ENCODE data around the gene PPIA. TPM values are rescaled to one million over a fixed set of nuclear protein-coding genes. Genes with fewer than 3 reads are reported as not detected.
"Not testable (repeated sequence)": the region's sequence is repeated elsewhere in the genome, so short reads cannot be mapped to it uniquely, and the experiment has no call there.

Gene PPIA
- total RNA-seq, 1 donor from 2014 or later: 2,244 TPM

DNA sequence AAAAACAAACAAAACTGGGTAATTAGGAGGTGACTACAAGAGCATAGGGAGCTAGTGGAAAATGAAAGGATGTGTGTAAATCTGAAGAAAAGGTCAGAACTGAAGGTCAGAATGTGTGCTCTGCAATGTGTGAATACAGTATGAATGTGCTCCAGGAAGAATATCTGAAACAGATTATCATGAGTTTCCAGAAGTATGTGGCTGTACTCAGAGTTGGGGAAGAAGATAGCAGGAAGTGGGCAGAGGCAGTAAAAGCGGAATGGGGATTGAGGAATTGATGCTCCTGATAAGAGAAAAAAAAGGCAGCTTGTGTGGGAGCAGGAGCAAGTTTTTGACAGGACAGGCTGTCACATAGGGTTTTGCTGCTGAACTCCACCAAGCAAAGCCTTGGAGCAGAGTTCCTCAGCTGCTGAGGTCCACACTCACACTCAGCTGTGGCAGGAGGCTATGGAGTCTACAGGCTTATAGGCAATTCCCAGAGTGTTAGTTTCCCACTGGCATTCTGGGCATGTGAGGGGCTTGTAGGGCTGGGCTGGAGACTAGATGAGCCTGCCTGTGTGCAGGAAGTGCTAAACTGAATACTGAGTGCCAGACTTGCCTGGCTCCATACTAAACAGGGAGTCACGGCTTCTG lies 28.5 kb downstream of the PPIA start:
- TF ChIP-seq, protein P1, sequence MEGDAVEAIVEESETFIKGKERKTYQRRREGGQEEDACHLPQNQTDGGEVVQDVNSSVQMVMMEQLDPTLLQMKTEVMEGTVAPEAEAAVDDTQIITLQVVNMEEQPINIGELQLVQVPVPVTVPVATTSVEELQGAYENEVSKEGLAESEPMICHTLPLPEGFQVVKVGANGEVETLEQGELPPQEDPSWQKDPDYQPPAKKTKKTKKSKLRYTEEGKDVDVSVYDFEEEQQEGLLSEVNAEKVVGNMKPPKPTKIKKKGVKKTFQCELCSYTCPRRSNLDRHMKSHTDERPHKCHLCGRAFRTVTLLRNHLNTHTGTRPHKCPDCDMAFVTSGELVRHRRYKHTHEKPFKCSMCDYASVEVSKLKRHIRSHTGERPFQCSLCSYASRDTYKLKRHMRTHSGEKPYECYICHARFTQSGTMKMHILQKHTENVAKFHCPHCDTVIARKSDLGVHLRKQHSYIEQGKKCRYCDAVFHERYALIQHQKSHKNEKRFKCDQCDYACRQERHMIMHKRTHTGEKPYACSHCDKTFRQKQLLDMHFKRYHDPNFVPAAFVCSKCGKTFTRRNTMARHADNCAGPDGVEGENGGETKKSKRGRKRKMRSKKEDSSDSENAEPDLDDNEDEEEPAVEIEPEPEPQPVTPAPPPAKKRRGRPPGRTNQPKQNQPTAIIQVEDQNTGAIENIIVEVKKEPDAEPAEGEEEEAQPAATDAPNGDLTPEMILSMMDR (conservative IDR thresholded peaks at IDR 0.05): no peak
- H3K9me3 Mint-ChIP-seq: no peaks in the 10 kb centered on the region
- DNase-seq (ENCODE audit: low read depth, low spot score): no peak
- H3K36me3 Mint-ChIP-seq (ENCODE audit: low read depth): peaks cover 9% of the 10 kb centered on the region
- peak overlapping the region; percentile 0 for H3K27ac Mint-ChIP-seq (ENCODE audit: unreplicated experiment)
- no peaks in the 10 kb centered on the region for H3K27me3 Mint-ChIP-seq (ENCODE audit: low read depth)
- peaks cover 39% of the 10 kb centered on the region for H3K4me1 Mint-ChIP-seq
- H3K4me3 Mint-ChIP-seq: no peak overlapping the region

DNA sequence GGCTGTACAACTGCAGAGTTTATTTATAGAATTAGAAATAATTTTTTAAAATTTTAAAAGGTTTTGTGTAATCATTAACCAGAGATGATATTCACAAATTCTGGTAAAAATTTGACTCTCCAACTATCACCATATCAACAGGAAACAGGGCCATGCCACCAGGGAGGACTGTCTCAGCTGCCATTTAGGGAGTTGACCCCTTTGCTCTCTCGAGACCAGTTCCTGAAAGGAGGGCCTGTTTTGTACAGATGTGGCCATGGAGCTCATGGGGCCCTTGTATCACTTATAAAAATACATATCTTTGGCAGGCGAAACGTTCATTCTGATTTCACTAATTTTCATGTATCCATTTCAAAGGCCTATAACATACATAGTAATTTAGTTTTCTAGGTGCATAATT lies 31.1 kb downstream of the PPIA start:
- TF ChIP-seq, protein P1 (conservative IDR thresholded peaks at IDR 0.05): no peak
- H3K27ac Mint-ChIP-seq (ENCODE audit: unreplicated experiment): no peak overlapping the region
- H3K4me3 Mint-ChIP-seq: peak overlapping the region; percentile 44
- H3K9me3 Mint-ChIP-seq: no peaks in the 10 kb centered on the region
- DNase-seq (ENCODE audit: low read depth, low spot score): no peak
- peaks cover 11% of the 10 kb centered on the region for H3K36me3 Mint-ChIP-seq (ENCODE audit: low read depth)
- H3K27me3 Mint-ChIP-seq (ENCODE audit: low read depth): no peaks in the 10 kb centered on the region
- peaks cover 39% of the 10 kb centered on the region for H3K4me1 Mint-ChIP-seq

DNA sequence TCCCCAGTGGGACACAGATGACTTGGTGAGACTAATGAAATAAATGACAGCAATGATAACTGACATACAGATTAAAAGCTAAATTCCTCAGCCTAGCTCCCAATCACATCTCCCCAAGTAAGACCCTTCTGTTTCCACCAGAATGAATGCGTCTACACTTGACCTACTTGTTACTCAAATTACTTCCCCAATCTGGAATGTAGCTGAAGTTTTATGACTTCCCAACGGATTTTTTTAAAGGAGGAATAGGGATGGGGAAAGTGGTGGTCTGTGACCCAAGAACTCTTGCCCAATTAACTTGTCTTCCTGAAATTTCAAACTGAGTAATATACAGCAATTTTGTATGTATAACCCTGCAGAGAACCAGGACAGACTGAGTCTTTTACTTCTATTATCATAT lies 42.3 kb downstream of the PPIA start:
- peaks cover 12% of the 10 kb centered on the region for H3K4me1 Mint-ChIP-seq
- H3K36me3 Mint-ChIP-seq (ENCODE audit: low read depth): peaks cover 15% of the 10 kb centered on the region
- TF ChIP-seq, protein P1 (conservative IDR thresholded peaks at IDR 0.05): no peak
- H3K27ac Mint-ChIP-seq (ENCODE audit: unreplicated experiment): no peak overlapping the region
- H3K27me3 Mint-ChIP-seq (ENCODE audit: low read depth): no peaks in the 10 kb centered on the region
- no peaks in the 10 kb centered on the region for H3K9me3 Mint-ChIP-seq
- H3K4me3 Mint-ChIP-seq: no peak overlapping the region
- DNase-seq (ENCODE audit: low read depth, low spot score): no peak

DNA sequence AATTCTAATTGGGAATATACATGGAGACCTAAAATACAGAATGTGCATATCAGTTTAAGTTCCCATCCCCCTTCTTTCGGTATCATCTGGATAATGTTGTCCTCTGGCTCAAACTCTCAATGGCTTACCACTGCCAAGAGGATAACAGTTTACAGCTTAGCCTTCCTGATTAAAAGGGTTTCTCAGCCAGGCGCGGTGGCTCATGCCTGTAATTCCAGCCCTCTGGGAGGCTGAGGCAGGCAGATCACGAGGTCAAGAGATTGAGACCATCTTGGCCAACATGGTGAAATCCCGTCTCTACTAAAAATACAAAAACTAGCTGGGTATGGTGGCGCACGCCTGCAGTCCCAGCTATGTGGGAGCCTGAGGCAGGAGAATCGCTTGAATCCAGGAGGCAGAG lies 46.2 kb downstream of the PPIA start:
- not testable (repeated sequence) for H3K27me3 Mint-ChIP-seq (ENCODE audit: low read depth); H3K9me3 Mint-ChIP-seq; H3K4me3 Mint-ChIP-seq; DNase-seq (ENCODE audit: low read depth, low spot score); H3K27ac Mint-ChIP-seq (ENCODE audit: unreplicated experiment)
- Mint-ChIP-seq H3K4me1 (peaks cover 38% of the 10 kb centered on the region), H3K36me3 (ENCODE audit: low read depth) (peaks cover 15% of the 10 kb centered on the region)

DNA sequence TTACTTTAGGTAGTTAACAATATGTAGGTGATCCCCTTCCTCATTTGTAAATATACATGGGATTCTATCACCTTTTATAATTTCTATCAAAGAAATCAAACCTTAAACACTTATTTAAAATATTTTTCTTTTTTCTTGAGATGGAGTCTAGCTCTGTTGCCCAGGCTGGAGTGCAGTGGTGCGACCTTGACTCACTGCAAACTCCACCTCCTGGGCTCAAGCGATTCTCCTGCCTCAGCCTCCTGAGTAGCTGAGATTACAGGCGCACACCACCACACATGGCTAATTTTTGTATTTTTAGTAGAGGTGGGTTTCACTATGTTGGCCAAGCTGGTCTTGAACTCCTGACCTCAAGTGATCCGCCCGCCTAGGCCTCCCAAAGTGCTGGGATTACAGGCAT lies 47.0 kb downstream of the PPIA start:
- not testable (repeated sequence) for H3K4me3 Mint-ChIP-seq; DNase-seq (ENCODE audit: low read depth, low spot score); H3K27ac Mint-ChIP-seq (ENCODE audit: unreplicated experiment); H3K27me3 Mint-ChIP-seq (ENCODE audit: low read depth); H3K9me3 Mint-ChIP-seq
- Mint-ChIP-seq H3K4me1 (peaks cover 43% of the 10 kb centered on the region), H3K36me3 (ENCODE audit: low read depth) (peaks cover 15% of the 10 kb centered on the region)

- DNase-seq (ENCODE audit: low read depth, low spot score): no peak
- TF ChIP-seq, protein P1 (conservative IDR thresholded peaks at IDR 0.05): no peak
- H3K4me1 Mint-ChIP-seq: peaks cover 46% of the 10 kb centered on the region
- H3K27ac Mint-ChIP-seq (ENCODE audit: unreplicated experiment): no peak overlapping the region
- H3K4me3 Mint-ChIP-seq: peak overlapping the region; percentile 50
- peaks cover 2% of the 10 kb centered on the region for H3K27me3 Mint-ChIP-seq (ENCODE audit: low read depth)
- H3K36me3 Mint-ChIP-seq (ENCODE audit: low read depth): peaks cover 9% of the 10 kb centered on the region
- H3K9me3 Mint-ChIP-seq: no peaks in the 10 kb centered on the region
These were observed 49.0 kb downstream of the PPIA start for GRCh38 chr7:44845451-44845850.

- H3K27ac Mint-ChIP-seq (ENCODE audit: unreplicated experiment); H3K9me3 Mint-ChIP-seq: not testable (repeated sequence)
These were observed 49.9 kb downstream of the PPIA start for GRCh38 chr7:44846390-44846789.

More at GRCh38 chr7:44846390-44846789, 49.9 kb downstream of the PPIA start:
- peaks cover 46% of the 10 kb centered on the region for H3K4me1 Mint-ChIP-seq
- H3K27me3 Mint-ChIP-seq (ENCODE audit: low read depth); H3K36me3 Mint-ChIP-seq (ENCODE audit: low read depth); DNase-seq (ENCODE audit: low read depth, low spot score): not testable (repeated sequence)
- peak overlapping the region; percentile 98 for H3K4me3 Mint-ChIP-seq
